Measurements from ENCODE around the gene OR5AP2.
"Not testable (repeated sequence)": the region's sequence is repeated elsewhere in the genome, so short reads cannot be mapped to it uniquely, and the experiment has no call there.

The OR5AP2 gene

GRCh38 chr11:56642339-56642738 is at the start of gene OR5AP2:
TSS of gene OR5AP2 (minus strand) at chr11:56642439. CDS start at chr11:56642439, 0 bp downstream.
- DNase-seq (ENCODE audit: extremely low read depth in 1 of 2, low read depth in 1 of 2): no peak

GRCh38 chr11:56691179-56691578 is 48.9 kb upstream of the OR5AP2 start:
- not testable (repeated sequence) for DNase-seq (ENCODE audit: extremely low read depth in 1 of 2, low read depth in 1 of 2)

- DNase-seq (ENCODE audit: extremely low read depth in 1 of 2, low read depth in 1 of 2): no peak
Measured at GRCh38 chr11:56688554-56689100, 46.4 kb upstream of the OR5AP2 start.

- DNase-seq (ENCODE audit: extremely low read depth in 1 of 2, low read depth in 1 of 2): no peak
Measured at GRCh38 chr11:56670984-56671383, 28.7 kb upstream of the OR5AP2 start.

GRCh38 chr11:56663386-56663785 is 21.1 kb upstream of the OR5AP2 start, which contains the start of gene OR5AR1:
TSS of gene OR5AR1 (plus strand) at chr11:56663686. CDS start at chr11:56663686, 0 bp downstream.
- no peak for DNase-seq (ENCODE audit: extremely low read depth in 1 of 2, low read depth in 1 of 2)

GRCh38 chr11:56659755-56660154 is 17.5 kb upstream of the OR5AP2 start:
- no peak for DNase-seq (ENCODE audit: extremely low read depth in 1 of 2, low read depth in 1 of 2)

- no peak for DNase-seq (ENCODE audit: extremely low read depth in 1 of 2, low read depth in 1 of 2)
Measured at GRCh38 chr11:56637500-56637899, 4.7 kb downstream of the OR5AP2 start.

GRCh38 chr11:56636861-56637260 is 5.4 kb downstream of the OR5AP2 start:
- no peak for DNase-seq (ENCODE audit: extremely low read depth in 1 of 2, low read depth in 1 of 2)

GRCh38 chr11:56632329-56632728 is 9.9 kb downstream of the OR5AP2 start:
- no peak for DNase-seq (ENCODE audit: extremely low read depth in 1 of 2, low read depth in 1 of 2)

GRCh38 chr11:56625946-56626345 is 16.3 kb downstream of the OR5AP2 start:
- no peak for DNase-seq (ENCODE audit: extremely low read depth in 1 of 2, low read depth in 1 of 2)

- no peak for DNase-seq (ENCODE audit: extremely low read depth in 1 of 2, low read depth in 1 of 2)
Measured at GRCh38 chr11:56624661-56625110, 17.6 kb downstream of the OR5AP2 start.

GRCh38 chr11:56611174-56611573 is 31.1 kb downstream of the OR5AP2 start:
- DNase-seq (ENCODE audit: extremely low read depth in 1 of 2, low read depth in 1 of 2): no peak

GRCh38 chr11:56592088-56592717 is 50.0 kb downstream of the OR5AP2 start:
- DNase-seq (ENCODE audit: extremely low read depth in 1 of 2, low read depth in 1 of 2): not testable (repeated sequence)
